ENCODE measurements around the gene LCE6A. TPM values are rescaled to one million over a fixed set of nuclear protein-coding genes. Genes with fewer than 3 reads are reported as not detected.

Gene LCE6A, protein sequence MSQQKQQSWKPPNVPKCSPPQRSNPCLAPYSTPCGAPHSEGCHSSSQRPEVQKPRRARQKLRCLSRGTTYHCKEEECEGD
- total RNA-seq, result not detected
- long read RNA-seq, result 0 reads

DNA sequence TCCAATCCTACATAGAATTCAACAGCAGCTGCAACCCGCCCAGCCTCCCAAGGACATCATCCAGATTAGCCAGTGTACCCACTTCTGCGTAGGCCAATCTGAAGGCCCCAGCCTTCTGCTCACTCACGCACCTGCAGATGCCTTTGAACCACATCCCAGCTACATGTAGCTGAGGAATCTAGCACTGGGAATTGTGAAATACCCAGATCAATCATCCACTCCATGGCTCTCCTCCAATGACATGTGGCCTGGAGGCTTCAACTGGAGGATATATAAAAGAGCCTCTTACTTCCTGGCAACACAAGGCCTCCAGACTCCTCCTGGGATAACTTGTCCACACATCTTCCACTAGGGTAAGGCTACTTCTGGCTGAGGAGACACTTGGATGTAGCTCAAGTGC is at the start of gene LCE6A:
LCE6A (plus strand) TSS at position 301 of the 400 bp plus-strand sequence. CDS start 665 bp downstream, outside the sequence.
- ATAC-seq (no peak), DNase-seq (no peak)
- intact Hi-C loops (cut with DNase I), result no loop called here

DNA sequence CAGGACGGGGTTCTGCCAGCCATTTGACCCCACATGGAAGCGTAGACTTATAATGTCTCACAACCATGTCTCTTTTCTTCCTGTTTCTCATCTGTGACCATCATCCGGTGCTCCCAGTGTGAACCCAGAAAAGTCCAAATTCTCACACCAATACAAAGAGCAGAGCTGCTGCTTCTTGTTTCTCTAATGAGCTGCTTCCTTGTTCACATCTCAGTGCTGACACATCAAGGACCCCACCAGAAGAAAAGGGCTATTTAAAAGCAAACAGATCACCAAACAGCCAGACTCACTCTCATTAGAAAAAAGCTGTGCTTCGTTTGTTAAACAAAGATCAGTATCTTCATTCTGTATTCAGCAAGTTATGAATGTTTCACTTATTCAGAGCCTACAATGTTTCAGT is 47.0 kb upstream of the LCE6A start:
- intact Hi-C loops (cut with DNase I), result no loop called here
- ATAC-seq, result no peak
- no peak for DNase-seq

DNA sequence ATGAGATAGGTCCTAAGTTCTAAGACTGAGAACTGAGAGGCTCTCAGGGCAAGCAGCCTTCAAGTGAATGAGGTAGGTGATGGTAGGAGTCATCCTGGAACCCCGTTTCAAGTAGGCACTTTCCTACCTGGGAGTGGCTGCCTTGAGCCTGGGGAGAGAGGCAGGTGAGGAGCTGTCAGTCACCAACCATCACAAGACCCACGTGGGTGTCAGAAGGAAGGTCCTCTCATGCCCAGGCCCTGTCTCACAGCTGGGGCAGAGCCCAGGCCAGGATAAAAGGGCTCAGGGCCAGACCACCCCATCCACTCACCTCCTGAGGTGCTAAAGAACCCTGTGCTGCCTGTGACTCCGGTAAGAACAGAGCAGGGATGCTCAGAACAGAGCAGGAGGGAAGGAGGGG is 46.2 kb upstream of the LCE6A start, which contains the start of gene LCE1D:
LCE1D (plus strand) TSS at position 301 of the 400 bp plus-strand sequence. CDS start 1,074 bp downstream, outside the sequence.
- intact Hi-C loops (cut with DNase I), result no loop called here
- no peak for DNase-seq
- no peak for ATAC-seq

DNA sequence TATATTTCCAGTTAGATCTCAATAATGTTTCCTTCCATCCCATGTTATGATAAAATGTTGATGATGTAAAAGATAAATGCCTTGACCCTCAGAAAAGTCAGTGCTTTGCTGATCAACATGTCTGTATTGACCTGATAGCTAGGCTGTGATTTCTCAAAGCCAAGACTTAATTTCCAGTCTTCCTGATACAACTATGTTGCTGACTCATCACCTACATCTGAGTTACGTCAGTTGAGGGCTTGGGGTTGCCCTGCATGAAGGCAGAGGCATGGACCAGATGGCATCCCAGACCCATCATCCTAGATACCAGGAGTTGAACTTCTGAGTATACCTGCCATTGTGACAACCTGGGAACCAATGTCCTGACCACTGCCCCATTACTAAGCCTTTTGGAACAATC is 41.3 kb upstream of the LCE6A start:
- ATAC-seq, result no peak
- intact Hi-C loops (cut with DNase I), result no loop called here
- no peak for DNase-seq

DNA sequence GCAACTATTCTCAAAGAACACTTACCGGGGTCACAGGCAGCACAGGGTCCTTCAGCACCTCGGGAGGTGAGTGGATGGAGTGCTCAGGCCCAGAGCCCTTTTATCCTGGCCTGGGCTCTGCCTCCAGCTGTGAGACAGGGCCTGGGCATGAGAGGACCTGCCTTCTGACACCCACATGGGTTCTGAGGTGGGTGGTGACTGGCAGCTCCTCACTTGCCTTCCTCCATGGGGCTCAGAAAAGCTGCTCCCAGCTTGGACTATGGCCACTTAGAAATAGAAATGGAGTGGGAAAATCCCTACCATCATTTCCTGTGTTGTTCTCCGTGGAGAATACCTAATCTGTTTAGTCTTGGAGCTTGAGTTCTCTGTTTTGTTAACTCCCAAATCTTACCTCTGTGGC is 36.1 kb upstream of the LCE6A start, which contains the start of gene LCE1C:
LCE1C (minus strand) TSS at position 76 of the 400 bp plus-strand sequence. CDS start 1,173 bp downstream, outside the sequence.
- intact Hi-C loops (cut with DNase I), result no loop called here
- no peak for ATAC-seq
- no peak for DNase-seq

DNA sequence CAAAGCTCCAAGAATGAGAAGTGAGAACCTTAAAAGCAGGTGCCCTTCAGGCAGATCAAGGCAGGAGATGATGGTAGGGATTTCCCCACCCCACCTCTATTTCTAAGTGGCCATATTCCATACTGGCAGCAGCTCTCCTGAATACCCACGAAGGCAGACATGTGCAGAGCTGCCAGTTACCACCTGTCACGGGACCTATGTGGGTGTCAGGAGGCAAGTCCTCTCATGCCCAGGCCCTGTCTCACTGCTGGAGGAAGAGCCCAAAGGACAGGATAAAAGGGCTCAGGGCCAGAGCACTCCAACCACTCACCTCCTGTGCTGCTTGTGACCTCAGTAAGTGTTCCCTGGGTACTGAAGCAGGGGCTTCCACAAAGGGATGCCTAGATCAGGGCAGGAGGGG is 31.6 kb upstream of the LCE6A start:
- ATAC-seq, result no peak

DNA sequence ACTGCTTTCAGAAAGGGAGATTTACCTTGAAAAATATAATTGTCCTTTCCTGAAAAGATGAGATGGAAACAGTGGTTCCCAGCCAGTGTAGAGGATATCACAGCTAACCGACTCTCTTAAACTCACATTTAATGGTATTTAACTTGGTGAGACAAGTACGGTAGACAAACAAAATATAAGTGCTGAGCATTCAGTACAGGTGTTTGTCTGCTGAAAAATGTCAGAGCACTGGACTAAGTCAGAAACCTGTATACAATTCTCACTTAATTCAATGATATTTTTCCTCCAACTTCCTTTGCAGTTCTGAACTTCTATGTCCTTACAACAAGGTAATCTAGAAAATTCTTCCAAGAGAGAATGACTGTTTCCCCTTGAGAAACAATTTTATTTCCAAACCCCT is 31.0 kb upstream of the LCE6A start, which contains the start of gene LCE1B:
LCE1B (plus strand) TSS at position 301 of the 400 bp plus-strand sequence. CDS start 476 bp downstream, outside the sequence.
- no peak for ATAC-seq
- DNase-seq, result no peak
- intact Hi-C loops (cut with DNase I), result no loop called here

More for the DNA sequence above, 31.6 kb upstream of the LCE6A start:
- DNase-seq, result no peak
- intact Hi-C loops (cut with DNase I), result no loop called here

DNA sequence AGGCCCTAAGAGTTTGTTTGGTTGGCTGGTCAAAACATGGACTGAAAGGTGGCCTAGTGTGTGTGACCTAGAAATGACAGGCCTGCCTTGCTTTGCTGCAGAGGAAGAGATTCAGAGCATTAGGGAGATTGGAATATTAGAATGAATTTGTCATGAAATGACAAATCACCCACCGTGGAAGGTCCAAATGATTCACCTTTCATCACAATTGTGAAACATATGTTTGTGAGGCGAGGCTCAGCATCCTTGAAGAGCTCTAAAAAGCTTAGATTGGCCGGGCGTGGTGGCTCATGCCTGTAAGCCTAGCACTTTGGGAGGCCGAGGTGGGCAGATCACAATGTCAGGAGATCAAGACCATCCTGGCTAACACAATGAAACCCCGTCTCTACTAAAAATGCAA is 25.3 kb upstream of the LCE6A start:
- intact Hi-C loops (cut with DNase I), result no loop called here
- ATAC-seq, result no peak

DNA sequence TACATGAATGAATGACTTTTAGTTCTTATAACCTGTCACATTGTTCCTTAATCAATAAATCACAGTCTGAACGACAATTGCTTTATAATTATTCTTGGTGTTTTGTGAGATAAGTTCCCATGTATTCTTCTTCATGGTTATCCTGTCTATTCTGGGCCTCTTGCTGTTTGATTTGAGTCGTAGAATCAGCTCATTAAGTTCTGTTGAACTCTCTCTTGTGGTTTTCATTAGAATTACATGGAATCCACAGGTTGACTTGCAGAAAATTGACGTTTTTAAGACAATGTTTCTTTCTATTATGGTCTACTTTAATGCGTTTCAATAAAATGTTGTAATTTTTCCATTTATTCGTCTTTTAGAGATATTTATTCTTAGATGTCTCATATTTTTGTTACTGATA is 19.4 kb upstream of the LCE6A start:
- DNase-seq (no peak), ATAC-seq (no peak)
- intact Hi-C loops (cut with DNase I), result no loop called here

More for the DNA sequence above, 25.3 kb upstream of the LCE6A start:
- no peak for DNase-seq

DNA sequence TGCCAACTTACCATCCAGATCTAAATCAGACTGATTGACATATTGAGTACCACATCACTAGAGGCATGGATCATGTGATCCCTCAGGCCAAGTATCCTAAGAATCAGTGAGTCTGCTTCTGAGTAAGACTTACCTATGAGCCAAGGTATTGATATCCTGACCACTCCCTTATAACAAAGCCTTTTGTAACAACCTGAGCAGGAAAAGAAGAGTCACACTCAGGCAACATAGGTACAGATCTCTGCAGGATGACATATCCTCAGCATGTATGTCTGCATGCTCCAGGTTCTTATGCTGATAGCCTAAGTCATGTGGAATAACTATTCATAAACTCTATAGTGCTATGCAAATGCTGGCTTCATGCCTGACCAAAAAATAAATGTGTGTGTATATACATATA is 17.7 kb upstream of the LCE6A start:
- DNase-seq (no peak), ATAC-seq (no peak)
- intact Hi-C loops (cut with DNase I), result no loop called here

DNA sequence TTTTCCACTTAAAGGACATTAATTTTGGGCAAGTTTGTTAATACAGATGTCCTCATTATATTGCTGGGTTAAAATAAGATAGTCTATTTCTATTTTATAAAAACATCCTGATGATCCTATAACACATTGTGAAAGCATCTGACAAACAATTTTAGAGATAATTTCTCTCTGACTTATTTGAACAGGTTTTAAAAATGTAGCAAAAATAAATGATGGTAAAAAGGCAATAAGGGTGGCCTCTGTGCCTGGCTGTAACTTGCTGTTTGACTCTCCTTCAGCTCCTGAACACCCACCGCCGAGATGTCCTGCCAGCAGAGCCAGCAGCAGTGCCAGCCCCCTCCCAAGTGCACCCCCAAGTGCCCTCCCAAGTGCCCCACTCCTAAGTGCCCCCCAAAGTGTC is 15.5 kb upstream of the LCE6A start, which contains the start of gene LCE1A:
LCE1A (plus strand) TSS at position 301 of the 400 bp plus-strand sequence; CDS start at position 301, 0 bp downstream.
- intact Hi-C loops (cut with DNase I), result no loop called here
- ATAC-seq (no peak), DNase-seq (no peak)

DNA sequence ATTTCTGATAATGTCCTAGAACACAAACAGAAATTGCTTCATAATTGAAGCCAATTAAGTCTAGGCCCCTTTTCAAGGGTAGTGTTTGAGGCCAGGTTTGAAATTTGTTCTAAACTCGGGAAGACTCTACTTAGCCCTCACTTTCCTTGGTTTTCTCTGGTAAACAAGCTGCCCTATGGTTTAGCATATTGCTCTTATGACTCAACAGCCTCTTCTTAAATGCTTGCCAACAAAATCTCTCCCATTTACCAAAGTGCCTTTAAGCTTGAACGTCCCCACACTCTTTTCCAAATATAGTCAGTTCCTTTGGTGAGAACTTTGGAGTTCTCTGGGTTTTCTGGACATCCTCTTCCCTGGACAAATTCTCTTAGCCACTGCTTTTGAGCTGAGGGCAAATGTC is 5.8 kb upstream of the LCE6A start:
- DNase-seq (no peak), ATAC-seq (no peak)
- intact Hi-C loops (cut with DNase I), result no loop called here

DNA sequence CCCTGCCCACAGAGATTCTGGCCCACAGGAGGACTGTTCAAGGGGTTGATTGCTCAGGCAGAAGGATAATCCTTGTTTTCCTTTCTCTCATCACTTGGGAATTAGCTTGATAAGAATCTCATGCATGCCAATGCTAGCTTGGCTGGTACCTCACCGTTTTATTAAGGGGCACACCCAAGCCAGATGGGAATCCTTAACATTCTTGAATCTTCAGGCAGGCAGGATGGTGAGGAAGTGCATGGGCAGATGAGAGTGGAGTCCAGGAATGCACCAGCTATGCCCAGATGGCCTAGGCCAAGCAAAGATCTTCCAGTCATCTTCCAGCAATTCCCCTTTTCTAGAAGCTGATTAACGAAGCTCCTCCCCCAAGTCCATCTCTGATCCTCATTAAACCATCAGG is 13.0 kb downstream of the LCE6A start:
- intact Hi-C loops (cut with DNase I), result no loop called here
- no peak for ATAC-seq

DNA sequence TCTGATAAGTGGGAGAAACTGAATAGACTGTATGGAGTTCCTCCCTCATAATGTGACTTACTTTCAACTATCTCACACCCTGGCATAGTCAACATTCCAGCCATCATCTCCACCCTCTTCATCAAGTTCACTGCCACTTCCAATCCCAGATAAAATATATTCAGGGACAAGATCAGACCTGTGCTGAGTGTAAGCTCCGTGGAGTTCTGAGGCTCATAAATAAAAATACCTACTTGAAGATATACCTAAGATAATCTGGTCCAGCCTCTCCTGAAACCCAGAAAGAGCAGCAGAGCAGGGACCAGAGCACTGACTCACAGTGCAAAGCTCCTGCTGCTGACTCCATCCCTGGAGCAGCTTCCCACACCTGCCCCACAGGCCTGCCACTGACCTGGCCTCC is 15.4 kb downstream of the LCE6A start:
- intact Hi-C loops (cut with DNase I), result no loop called here
- ATAC-seq (no peak), DNase-seq (no peak)

More for the DNA sequence above, 13.0 kb downstream of the LCE6A start:
- DNase-seq, result no peak

DNA sequence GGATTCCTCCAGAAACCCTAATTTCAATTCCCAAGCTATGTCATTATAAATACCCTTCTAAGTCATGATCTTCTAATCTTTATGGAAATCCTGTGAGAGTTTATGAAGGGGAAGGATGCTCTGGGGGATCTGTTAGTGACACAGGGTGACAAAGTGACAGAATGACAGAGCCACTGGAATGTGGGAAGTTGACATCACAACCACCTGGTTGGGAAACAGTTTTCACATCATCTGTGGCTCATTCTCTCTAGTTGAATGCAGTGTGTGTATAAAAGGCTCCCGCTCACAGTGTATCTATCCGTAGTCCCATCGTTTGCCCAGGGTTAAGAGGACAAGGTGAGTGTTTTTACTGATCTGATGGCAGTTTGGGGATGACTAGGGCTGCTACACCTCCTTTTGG is 17.0 kb downstream of the LCE6A start, which contains the start of gene LCE7A:
LCE7A (plus strand) TSS at position 301 of the 400 bp plus-strand sequence. CDS start 702 bp downstream, outside the sequence.
- intact Hi-C loops (cut with DNase I), result no loop called here
- no peak for ATAC-seq
- DNase-seq, result no peak

DNA sequence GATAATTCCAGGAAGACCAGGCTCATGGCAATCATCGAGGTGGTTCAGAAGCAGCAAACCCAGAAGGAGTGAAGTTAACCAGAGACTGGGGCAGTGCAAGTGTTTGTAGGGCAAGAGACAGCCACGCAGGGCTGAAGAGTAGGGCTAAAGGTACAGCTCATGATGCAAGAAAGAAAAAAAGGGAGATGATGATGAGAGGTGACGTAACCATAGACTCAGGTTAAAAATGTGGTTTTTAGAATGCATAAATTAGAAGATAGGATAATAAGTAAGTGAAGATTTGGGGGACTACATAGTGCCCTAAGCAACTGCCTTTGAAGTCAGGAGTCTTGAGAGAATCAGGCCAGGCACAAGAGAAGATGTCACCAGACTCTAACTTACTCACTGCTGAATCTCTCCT is 17.5 kb downstream of the LCE6A start:
- intact Hi-C loops (cut with DNase I), result no loop called here
- no peak for ATAC-seq

DNA sequence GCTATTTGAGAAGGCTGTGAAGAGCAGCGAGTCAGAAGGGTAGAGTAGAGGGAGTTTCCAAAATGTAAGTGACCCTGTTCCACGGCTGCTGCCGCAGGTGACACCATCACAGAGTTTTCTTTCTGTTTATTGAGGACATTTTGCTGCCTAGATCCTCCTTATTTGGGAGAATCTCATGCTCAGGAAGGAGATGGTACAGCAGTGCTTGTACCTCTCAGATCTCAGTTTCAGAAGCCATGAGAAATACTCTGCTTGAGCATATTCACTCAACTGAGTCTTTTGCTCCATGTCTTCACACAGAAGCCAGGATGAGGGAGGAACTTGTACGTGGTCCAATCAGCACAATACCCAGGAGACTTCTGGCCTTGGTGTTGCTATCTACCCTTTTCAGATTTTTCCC is 18.7 kb downstream of the LCE6A start:
- ATAC-seq, result no peak
- no peak for DNase-seq
- intact Hi-C loops (cut with DNase I), result no loop called here

More for the DNA sequence above, 17.5 kb downstream of the LCE6A start:
- DNase-seq, result no peak

DNA sequence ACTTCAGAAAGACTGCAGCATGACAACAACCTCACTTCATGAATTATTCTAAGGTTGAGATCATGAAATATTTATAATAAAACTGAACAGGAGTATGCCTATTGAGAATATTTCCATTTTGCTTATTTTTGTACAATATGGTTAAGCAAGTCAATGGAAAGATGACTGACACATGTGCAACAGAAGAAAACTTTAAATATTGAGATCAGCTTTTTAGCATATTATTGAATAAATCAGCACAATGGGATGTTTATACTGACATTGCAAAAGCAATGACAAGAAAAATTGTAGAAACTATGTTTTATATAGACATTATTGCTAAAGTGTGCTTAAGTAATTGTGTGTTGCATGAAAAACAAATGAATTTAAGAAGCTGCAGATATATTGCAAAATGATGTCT is 21.8 kb downstream of the LCE6A start:
- no peak for ATAC-seq
- intact Hi-C loops (cut with DNase I), result no loop called here
- no peak for DNase-seq

DNA sequence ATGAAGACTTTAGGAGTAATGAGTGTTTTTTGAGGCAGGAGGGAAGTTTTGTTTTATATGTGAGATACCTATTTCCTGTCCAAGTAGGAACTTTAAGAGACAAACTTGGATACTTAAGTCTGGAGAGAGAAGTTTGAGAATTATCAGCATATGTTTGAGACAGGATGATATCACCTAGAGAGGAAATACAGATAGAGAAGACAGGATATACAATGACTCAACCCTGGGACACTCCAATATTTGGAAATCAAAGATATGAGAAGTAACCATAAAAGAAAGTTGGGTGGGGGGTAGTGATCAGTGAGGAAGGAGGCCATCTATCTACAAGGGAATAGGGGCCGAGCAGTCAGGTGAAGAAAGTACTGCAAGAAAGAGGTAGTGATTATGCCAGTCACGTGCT is 23.7 kb downstream of the LCE6A start:
- ATAC-seq (no peak), DNase-seq (no peak)
- intact Hi-C loops (cut with DNase I), result loop anchor here in 1 of 2 donors (5.0 kb wide), 1 partner anchor 356 kb away; no protein-coding TSS in a partner anchor

DNA sequence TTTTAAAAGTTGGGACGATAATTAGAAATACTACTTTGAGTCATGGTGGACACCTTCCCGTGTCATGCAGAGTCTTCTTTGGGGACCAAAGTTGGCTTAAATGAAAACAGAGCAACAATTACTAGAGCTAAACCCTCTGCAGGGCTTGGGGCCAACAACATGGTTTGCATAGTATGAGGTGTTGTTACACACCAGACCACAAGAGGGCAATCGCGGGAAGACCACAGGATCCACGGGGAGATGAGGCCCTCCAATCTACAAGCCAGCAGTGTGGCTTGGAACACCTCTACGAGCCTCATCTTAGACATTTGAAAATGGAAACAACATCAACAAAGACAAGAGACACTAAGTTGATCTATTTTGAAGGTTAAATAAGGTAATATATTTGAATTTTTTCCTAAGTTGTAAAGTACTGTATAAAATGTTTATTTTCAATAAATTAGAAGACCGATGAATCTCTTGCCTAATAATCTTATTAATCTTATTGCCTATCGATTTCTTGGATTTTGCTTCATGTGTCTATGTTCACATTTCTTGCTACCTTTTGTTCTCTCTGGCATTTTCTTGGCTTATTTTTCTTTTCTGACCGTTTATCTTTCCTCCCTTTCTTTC is 27.3 kb downstream of the LCE6A start:
- ATAC-seq (peak in 1 of 2 donors; percentile 69), DNase-seq (peak; percentile 58)
- intact Hi-C loops (cut with DNase I), result loop anchor here (5.0 to 10.0 kb wide), 2 partner anchors 352 to 355 kb away; no protein-coding TSS in a partner anchor
